DOHH2 (cell line): ENCODE measurements around the gene FHL3.
"Not testable (repeated sequence)": the region's sequence is repeated elsewhere in the genome, so short reads cannot be mapped to it uniquely, and the experiment has no call there.

Experiments
- CTCF ChIP-seq: fragments of 200-600 bp; sonication (generic); IDR thresholded peaks from one replicate; pipeline ENCODE4 v1.5.1; 2014; ENCODE audit warnings: antibody characterized with exemption, mild to moderate bottlenecking, low read depth, low read length; ENCODE audit not compliant: poor library complexity, severe bottlenecking
- EZH2phosphoT487 ChIP-seq: fragments of 200-600 bp; sonication (generic); IDR thresholded peaks from 2 replicates; pipeline ENCODE4 v1.6.1; 2017; ENCODE audit warnings: borderline replicate concordance, mild to moderate bottlenecking, antibody characterized with exemption, low read length, moderate library complexity, mixed read lengths

- TF ChIP-seq CTCF, EZH2phosphoT487: not testable (repeated sequence)
These were observed 41.2 kb downstream of the FHL3 start for GRCh38 chr1:37964106-37964505.
